GM12801 (cell line): ENCODE results near the gene SLC25A42.

ENCODE experiments used
- CTCF ChIP-seq: IDR thresholded peaks from one replicate; pipeline ENCODE4 v1.5.1; 2011; ENCODE audit warnings: control low read depth; ENCODE audit not compliant: insufficient read length; ENCODE audit errors: extremely low read depth

The SLC25A42 gene

GRCh38 chr19:19064811-19065745 lies 1.3 kb downstream of the SLC25A42 start:
- no peak for TF ChIP-seq CTCF

GRCh38 chr19:19067276-19068072 lies 3.7 kb downstream of the SLC25A42 start:
- TF ChIP-seq CTCF = no peak

- TF ChIP-seq CTCF = no peak
Observed at GRCh38 chr19:19068659-19069654, 5.2 kb downstream of the SLC25A42 start.

GRCh38 chr19:19071897-19072296 lies 8.1 kb downstream of the SLC25A42 start:
- no peak for TF ChIP-seq CTCF

- TF ChIP-seq CTCF = no peak
Observed at GRCh38 chr19:19074196-19074882, 10.5 kb downstream of the SLC25A42 start.

- no peak for TF ChIP-seq CTCF
Observed at GRCh38 chr19:19075126-19075525, 11.3 kb downstream of the SLC25A42 start.
